NOMO-1 treated with dmso at 0.1 percent for 144 hours (cell line): ENCODE measurements around the gene RBM7.

Source experiments
- DNase-seq: peaks from one replicate; lab custom pipeline; 2025; ENCODE audit not compliant: unreplicated experiment; lab: John Stamatoyannopoulos, UW

The RBM7 gene, protein sequence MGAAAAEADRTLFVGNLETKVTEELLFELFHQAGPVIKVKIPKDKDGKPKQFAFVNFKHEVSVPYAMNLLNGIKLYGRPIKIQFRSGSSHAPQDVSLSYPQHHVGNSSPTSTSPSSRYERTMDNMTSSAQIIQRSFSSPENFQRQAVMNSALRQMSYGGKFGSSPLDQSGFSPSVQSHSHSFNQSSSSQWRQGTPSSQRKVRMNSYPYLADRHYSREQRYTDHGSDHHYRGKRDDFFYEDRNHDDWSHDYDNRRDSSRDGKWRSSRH

DNA sequence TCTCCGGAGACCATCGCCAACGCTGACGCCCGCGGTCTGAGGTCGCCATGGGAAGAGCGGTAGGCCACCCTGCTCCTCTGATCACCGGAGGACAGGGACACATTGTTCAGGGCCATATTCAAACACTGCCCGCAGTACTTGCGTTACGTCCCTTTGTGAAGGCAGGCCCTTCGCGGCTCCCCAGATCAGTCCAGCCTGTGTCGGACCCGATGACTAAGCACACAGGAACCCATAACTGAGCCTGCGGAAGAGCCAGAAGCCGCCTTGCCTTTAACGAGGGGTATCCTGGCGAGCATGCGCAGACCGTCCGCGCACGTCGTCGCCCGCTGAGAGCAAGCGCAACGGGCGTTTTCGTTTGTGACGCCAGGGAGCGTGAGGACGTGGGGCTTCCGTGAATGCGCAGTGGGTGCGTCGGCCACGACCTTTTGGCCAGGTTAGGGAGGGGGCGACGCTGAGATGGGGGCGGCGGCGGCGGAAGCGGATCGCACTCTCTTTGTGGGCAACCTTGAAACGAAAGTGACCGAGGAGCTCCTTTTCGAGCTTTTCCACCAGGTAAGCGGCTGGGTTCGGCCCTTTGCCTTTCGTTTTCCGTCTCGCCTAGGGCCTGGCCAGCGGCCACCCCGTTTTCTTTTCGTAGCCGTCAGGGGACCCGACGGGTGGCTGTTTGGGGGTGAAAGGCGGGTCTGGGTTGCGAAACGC lies at the start of gene RBM7, which contains the start of gene C11orf71:
TSS of gene RBM7 (plus strand) at position 451 of the 699 bp plus-strand sequence. CDS start at position 457, 6 bp downstream.
TSS of gene C11orf71 (minus strand) at position 296 of the 699 bp plus-strand sequence. CDS start at position 116, 180 bp downstream.
- DNase-seq, result peak; percentile 92

DNA sequence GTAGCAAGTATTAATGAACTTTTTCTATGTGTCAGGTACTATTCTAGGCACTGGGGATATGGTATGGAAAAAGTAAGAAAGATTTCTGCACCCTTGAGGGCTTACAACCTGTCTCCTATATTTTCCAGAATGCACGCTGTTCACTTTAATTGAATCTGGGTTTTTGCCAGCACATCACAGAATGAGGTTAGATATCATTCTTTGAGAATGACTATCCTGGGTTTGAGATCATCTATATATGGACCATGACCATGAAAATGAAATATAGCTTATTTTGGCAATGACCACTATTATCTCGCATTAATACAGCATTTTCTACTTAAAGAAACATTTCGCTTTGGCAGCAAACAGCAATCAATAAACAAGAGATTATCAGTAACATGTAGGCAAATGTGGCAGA lies 47.0 kb upstream of the RBM7 start:
- DNase-seq, result no peak

DNA sequence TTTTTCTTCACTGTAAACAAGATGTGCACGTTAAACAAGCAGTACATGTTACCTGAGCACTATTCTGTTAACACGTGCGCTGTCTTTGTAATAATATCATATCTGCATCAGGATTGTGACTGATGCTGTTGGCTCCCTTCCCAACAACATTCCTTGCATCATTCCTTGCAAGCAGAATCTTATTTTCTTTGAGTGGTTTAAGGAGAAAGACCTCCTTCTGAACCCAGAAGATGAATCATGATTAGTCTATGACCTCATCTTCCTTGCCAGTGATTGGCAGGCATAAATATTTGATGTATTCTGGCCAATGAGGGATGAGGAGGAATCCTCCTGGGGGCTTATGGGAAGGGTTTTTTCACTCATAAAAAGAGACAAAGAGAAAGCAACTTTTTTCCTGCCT lies 46.4 kb upstream of the RBM7 start:
- DNase-seq, result no peak

DNA sequence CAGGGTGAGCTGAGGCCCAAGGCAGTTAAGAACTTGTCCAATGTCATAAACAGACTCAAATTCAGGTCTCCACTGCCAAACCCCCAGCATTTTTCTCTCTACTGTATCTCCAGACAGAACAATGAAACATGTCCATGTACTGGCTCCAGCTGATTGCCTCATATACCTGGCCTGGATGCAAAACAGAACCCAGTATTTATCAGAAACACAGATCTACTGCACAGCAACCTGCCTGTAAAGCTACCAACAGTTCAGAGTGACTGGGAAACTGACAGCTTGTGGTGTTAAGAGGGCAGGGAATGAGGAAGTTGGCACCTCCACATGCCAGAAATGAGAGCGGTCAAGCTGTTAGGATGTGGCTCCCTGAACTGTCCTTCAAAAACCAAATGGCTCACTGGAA lies 41.8 kb upstream of the RBM7 start:
- DNase-seq, result no peak

DNA sequence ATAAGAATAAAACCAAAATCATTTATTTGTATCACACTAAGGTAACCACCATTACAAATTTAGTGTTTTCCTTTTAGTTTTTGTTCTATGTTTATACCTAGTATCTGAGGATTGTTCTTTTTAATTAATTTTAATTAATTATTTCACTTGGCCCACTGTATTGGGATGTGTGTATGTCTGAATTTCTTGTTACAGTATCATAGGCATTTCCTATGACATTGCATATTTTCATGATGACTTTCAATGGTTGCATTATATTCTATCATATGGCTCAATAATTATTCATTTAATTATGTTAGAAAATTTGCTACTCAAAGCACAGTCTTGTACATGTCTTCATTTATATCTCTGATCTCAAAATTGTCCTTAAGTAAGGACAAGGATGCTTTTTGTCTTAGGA lies 41.1 kb upstream of the RBM7 start:
- DNase-seq, result no peak

DNA sequence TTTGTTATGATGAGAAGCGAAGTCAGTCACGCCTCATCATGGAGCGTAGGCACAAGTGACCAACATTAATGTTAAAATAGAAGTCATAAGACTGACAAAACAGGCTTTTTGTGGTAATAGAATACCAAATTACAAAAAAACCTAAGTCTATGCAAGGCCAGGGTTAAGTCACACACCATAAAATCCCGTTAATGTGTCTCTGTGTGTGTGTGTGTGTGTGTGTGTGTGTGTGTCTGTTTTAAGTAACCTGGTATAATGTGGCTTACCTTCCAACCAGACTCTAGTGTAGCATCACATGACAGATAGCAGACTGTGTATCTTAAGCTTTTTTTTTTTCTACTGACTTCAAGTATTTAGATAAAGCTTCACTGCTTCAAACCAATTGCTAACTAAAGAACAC lies 38.1 kb upstream of the RBM7 start:
- DNase-seq, result no peak

DNA sequence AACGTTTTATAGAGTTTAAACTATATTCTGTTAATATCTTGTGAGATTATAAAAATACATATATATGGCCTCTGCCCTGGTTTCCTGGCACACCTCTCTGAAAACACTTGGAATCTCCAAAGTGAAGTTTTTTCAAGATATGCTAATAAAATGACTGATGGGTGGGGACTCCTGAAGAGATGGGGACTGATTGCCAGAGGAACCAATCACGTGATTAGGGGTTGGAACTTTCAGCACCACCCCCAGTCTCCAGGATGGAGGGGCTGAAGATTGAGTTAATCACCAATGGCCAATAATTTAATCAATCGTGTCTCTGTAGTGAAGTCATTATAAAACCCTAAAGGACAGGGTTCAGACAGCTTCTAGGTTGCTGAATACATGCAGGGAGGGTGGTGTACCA lies 37.5 kb upstream of the RBM7 start:
- DNase-seq, result no peak

DNA sequence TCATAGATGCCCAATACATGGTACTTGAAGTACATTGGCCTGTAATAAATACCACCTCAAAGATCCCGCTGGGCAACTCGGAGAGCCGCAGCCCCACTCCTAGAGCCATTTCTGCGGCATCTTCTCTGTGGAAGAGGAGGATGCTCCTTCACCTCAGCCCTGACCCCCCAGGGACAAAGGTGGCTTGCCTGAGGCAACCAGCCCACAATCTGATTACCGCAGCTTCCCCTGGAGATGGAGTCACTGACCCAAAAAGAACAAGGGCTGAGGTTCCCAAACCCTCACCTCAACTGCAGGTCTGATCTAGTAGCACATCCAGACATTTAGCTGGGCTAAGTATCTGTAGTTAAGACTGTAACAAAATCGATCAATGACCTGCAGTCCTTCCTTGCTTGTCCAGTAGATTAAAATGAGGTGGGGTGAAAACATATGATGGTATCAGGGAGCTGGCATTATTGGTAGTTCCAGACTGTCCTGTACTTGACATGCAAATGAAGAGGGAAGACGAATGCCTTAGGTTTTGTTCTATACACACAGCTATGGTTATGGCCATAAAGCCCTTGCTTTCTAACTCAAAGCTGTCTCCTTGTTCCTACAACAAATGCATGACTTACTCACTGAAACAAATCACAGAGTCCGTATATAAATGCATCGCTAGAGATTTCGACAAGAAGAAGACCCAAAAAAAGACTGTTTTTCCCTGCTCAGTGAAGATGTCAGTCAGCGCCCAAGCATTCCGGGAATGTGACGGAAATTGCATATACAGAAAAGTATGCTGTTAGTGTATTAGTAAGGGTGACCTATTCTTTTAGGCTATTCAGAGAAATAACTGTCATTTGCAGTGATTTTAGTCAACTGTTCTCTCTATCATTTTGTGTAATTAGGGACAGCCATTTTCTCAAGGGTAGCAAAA lies 33.9 kb upstream of the RBM7 start:
- no peak for DNase-seq

DNA sequence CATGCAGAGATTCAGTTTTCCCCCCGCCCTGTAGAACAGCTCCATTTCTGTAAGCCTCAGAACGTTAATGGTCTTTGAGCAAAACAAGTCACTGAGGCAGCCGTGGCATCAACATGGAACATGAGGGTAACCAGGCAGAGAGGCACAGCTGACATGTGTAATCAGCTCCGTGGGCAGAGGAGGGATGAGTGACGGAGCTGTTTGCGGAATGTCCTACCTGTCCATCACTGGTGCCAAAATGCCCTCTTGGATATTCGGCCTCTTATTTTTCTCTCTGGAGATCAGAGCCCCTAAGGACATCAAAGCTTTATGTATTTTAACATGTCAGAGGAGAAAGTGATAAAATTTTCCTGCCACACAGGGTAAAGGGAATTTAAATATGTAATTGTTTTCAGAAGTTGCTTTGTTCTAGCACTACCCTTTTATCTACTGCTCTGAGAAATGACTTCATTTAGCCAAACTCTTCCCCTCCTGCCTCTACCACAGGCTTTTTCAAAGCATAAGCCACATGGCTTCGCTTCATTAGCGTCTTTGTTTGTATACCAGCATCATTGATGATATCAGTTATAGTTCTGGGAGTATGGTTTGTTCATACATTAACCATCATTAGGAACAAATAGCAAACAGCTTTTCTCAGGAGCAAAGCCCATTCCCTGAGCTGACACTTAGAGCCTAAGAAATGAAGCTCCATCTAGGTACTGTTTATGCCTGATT lies 33.1 kb upstream of the RBM7 start:
- DNase-seq, result no peak

DNA sequence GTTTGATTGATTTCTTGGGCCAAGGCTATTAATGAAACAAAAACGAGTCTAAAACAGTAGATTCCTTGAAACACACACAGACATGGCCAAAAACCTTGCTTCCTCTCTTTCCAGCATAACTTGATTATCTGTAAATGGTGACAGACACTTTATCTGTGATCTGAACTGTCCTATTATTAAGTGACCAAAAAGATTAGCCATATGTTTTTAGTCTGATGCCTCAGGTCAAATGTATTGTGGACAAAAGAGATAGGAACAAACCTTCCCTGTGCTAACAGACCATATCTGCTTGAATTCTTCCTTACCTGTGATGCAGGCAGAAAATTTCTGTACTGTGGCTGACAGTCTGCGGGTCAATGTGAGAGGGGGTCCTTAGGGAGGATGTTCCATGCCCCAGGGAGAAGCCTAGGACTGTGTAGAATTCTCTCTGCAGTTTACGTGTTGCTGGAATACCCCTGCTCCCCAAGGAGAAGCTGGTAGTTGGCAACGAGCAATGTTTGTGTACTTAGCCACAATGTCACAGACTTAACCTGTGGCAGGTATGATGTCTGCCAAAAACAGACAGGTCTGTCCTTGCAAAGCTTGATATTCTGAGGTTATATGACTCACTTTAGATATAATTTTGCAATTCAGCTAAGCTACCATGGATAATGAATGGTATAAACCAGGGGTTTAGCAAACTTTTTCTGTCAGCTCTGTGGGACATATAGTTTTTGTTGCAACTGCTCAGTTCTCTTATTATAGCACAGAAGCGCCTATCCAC lies 31.4 kb upstream of the RBM7 start:
- DNase-seq, result no peak

DNA sequence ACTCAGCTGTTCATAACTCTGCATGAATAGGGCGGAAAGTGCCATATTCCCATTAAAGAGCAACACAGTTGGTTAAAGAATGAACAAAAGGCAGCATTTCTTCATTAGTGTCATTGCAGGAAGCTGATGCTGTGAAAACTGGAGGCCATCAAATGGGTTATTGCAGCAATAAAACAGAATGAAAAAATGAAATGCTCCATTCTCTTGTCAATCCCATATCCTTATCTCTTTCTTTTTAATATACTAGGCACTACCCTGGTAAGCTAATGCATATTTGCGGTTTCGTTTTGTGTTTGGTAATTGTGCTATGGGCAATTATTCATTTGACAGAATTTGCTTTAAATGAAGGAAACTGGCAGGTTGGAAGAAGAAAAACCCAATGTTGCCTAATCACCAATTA lies 25.4 kb upstream of the RBM7 start:
- DNase-seq, result no peak

DNA sequence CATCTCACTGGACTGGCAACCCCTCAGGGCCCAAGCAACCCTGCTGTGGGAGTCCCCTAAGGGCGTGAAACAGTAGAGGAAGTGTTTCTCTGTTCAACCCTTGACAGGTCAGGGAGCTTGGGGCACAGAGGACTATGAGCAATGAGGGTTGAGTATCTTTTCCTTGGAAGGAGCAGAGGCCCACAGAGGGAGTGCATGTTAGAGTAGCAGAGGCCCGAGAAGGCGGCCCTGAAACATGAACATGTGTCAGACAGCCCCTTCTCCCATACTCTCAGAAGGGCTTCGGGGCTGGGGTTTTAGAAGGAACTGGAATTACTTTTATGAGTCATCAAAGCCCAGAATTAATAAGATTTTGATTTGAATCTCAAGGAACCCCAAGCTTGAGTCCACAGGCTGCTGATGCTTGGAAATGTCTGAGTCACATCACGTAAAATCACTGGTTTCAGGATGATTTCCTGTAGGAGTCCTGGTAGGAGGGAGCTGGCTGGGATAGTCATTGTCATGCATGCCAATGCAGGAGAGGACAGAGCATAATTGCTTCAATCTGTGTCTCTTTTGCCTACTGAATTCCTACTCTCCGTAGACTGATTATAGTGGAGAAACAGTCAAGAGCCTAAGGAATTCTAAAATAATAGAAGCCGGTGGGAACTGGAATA lies 22.7 kb upstream of the RBM7 start:
- no peak for DNase-seq

DNA sequence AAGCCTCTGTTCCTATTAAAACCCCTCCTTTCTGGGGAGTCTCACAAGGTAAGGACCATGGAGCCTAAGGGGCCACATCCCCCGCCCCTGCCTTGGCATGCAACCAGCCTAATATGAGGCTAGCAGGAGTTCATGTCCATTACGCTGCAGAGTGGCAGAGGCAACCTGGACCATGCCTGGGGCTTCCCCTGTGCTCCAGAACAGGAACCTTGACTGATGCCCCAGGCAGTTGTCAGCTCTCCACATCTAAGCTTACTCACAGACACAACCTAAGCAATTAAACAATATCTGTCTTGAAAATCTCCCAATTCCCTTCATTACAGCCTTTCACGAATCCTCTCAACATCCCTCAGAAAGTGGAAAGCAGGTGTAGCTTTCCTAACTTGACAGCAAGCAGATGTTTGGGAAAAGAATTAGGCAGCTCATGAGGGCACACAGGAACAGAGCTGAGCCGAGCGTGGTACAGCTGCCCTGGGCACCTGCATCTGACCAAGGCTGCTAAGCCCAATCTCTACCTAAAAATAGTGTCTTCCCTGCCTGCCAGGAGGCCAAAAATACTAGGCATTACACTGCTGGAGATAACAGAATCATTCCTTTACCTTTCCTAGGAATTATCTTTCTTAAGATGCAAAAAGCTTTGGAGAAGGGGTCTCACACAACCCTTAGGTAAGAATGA lies 20.9 kb upstream of the RBM7 start:
- DNase-seq, result no peak

DNA sequence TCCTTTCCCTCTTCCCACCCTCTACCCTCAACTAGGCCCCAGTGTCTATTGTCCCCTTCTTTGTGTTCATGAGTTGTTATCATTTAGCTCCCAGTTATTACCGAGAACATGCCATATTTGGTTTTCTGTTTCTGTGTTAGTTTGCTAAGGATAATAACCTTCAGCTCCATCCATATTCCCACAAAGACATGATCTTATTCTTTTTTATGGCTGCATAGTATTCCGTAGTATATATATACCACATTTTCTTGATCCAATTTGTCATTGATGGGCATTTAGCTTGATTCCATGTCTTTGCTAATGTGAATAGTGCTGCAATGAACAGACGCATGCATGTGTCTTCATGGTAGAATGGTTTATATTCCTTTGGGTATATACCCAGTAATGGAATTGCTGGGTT lies 18.0 kb upstream of the RBM7 start:
- no peak for DNase-seq

DNA sequence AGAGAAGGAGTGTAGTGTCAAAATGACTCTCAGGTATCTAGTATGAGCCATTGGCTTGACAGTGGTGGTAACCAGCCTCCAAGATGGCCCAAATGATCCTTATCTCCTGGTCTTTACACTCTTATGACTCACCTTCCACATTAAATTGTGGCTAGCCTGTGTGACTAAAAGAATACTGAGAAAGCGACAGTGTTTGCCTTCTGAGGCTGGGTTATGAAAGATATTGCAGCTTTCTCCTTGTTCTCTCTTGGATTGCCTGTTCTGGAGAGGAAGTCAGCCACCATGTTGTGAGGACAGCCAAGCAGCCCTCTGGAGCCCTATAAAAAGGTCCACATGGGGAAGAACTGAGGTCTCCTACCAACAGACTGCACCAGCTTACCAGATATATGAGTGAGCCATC lies 16.0 kb upstream of the RBM7 start:
- DNase-seq, result no peak

DNA sequence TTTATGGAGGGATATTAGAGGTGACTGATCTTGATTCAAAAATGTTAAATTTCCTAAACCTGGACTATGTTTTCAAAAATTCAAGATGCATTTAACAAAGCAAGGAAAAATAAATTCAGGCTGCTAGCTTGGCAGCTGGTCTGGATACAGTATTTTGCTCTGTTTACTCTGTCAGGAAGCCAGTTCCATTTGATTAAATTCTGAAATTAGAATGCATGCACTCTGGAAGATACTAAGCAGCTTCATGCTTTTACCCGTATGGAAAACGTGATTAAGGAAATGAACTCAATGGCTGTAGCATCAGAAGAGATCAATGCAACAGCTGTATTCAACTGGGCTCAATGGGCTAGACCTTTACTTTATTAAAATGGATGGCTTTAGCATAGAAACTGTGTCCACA lies 14.3 kb upstream of the RBM7 start:
- no peak for DNase-seq

DNA sequence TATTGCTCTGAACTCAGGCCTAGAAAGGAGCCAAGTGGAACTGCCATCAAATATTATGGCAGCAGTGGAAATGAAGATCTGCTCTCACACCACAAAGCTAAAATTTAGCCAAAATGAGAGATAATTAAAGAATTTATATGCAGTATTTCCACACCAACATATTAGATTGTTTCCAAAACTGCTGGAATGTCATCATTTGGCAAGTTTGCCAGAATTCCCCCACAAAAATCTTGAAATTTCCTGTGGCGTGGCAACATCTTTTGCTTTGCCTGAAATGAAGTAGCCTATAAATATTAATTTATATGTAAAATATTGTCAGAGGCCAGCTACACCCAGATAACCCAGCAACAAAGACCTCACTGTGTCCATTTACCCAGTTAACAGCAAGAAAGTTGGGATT lies 13.9 kb upstream of the RBM7 start:
- DNase-seq, result no peak

DNA sequence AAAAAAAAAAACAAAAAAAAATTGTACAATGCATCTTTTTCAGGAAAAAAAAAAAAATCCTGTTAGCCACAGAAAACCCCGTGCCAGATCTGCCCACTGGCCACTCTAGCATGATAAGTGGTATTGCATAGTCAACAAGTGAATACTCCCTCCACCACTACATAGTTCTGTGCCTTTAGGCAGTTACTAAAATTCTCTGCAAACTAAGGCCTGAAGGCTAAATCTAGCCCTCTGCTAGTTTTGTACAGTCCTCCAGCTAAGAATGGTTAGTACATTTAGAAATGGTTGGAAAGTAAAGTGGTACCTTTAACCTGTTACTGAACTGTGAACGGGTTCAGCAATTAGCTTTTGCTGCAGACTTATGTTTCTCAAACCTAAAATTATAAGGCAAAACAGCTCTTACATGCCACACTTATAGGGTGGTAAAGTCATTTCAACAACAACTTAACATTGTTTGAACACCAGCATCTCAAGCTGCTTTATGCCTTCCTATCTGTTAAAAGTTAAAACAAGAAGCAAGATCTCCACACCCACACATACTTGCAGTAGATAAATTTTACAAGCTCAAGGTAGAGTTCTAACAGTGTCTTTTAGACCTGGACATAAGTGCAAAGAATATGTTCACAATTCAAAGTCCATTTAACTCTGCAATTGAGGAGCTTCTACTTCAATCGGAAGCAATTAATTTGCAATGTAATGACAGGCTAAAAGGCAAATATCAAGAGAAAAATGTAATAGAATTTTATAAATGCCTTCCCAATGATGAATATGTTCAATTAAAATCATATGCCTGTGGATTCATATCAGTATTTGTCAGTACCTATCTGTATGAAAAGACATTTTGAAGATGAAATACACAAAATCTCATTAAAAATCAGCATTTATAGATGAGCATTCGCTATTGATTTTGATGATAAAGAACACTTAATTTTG lies 7.5 kb upstream of the RBM7 start:
- no peak for DNase-seq
